Progenitor cell of endocrine pancreas (in vitro differentiated cells): ENCODE data around the gene ADGRL3. TPM values are rescaled to one million over a fixed set of nuclear protein-coding genes. Genes with fewer than 3 reads are reported as not detected.

Experiments used
- DNase-seq: peaks from one replicate; pipeline ENCODE4 v3.0.0; 2021; ENCODE audit warnings: low spot score; ENCODE audit not compliant: unreplicated experiment
- H3K27ac Mint-ChIP-seq: 2 replicates; pipeline ENCODE4 v1.8.0; 2021; ENCODE audit warnings: mild to moderate bottlenecking, moderate library complexity, mixed read lengths
- H3K27me3 Mint-ChIP-seq: 2 replicates; pipeline ENCODE4 v1.8.0; 2021; ENCODE audit warnings: mixed read lengths
- H3K36me3 Mint-ChIP-seq: 2 replicates; pipeline ENCODE4 v1.8.0; 2022; ENCODE audit warnings: mixed read lengths; ENCODE audit not compliant: insufficient read depth
- H3K4me1 Mint-ChIP-seq: 2 replicates; pipeline ENCODE4 v1.8.0; 2021; ENCODE audit warnings: low read depth, mixed read lengths
- H3K4me3 Mint-ChIP-seq: 2 replicates; pipeline ENCODE4 v1.8.0; 2021; ENCODE audit warnings: low read depth, mild to moderate bottlenecking, moderate library complexity, mixed read lengths
- H3K9me3 Mint-ChIP-seq: 2 replicates; pipeline ENCODE4 v1.8.0; 2021; ENCODE audit warnings: low read depth, mixed read lengths
- total RNA-seq: library from RNA; stranded (reverse); gene quantifications from 2 replicates; pipeline ENCODE4 v1.2.1, GENCODE V29; 2021
- TF ChIP-seq, protein P1 (sequence below): fragments of 200-600 bp; sonication (generic); IDR thresholded peaks from one replicate; pipeline ENCODE4 v1.5.0; 2021; ENCODE audit warnings: antibody characterized with exemption, mild to moderate bottlenecking; ENCODE audit not compliant: unreplicated experiment

Gene ADGRL3
- total RNA-seq, 1 donor from 2014 or later = 5.6 TPM

- Mint-ChIP-seq H3K4me1 (peaks cover 12% of the 10 kb centered on the region), H3K27me3 (peaks cover 25% of the 10 kb centered on the region), H3K9me3 (no peaks in the 10 kb centered on the region), H3K4me3 (no peak overlapping the region), H3K36me3 (no peaks in the 10 kb centered on the region), H3K27ac (no peak overlapping the region)
- DNase-seq = no peak
- TF ChIP-seq, protein P1, sequence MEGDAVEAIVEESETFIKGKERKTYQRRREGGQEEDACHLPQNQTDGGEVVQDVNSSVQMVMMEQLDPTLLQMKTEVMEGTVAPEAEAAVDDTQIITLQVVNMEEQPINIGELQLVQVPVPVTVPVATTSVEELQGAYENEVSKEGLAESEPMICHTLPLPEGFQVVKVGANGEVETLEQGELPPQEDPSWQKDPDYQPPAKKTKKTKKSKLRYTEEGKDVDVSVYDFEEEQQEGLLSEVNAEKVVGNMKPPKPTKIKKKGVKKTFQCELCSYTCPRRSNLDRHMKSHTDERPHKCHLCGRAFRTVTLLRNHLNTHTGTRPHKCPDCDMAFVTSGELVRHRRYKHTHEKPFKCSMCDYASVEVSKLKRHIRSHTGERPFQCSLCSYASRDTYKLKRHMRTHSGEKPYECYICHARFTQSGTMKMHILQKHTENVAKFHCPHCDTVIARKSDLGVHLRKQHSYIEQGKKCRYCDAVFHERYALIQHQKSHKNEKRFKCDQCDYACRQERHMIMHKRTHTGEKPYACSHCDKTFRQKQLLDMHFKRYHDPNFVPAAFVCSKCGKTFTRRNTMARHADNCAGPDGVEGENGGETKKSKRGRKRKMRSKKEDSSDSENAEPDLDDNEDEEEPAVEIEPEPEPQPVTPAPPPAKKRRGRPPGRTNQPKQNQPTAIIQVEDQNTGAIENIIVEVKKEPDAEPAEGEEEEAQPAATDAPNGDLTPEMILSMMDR = no peak
These were observed 43.8 kb downstream of the ADGRL3 start for GRCh38 chr4:61243962-61244361.

DNA sequence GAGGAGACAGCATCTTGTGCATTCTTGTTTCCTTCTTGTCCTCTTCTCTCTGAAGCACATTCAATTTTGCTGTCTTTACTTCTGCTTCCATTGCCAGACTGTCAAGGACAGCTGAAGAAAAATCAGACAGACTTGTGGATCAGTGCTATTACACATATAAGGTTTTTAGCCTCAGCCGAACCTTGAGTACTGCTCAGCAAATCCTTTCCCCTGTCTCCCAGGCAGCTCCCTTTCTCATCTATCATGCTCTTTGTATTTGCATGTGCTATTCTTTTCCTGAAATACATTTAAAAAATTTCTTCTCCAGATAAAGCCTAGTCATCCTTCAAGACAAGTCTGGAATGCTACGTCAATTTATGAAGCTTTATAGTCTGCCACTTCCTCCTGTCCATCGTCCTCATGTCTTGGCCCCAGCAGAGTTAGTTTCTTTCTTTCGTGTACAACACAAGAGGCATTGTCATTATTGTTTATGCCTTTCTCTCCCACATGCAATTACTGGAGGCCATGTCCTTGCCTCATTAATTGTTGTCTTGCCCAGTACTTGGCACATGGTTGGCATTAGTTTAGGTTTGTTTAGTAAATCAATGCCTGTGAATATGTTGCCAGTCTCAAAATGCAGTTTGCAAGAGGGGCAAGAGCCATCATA is 45.1 kb downstream of the ADGRL3 start:
- Mint-ChIP-seq H3K9me3 (no peaks in the 10 kb centered on the region), H3K27me3 (peaks cover 15% of the 10 kb centered on the region), H3K4me1 (peaks cover 8% of the 10 kb centered on the region), H3K27ac (no peak overlapping the region), H3K36me3 (no peaks in the 10 kb centered on the region), H3K4me3 (no peak overlapping the region)
- TF ChIP-seq, protein P1 = no peak
- no peak for DNase-seq

- no peak for DNase-seq
- Mint-ChIP-seq H3K9me3 (no peaks in the 10 kb centered on the region), H3K4me3 (no peak overlapping the region), H3K27ac (no peak overlapping the region), H3K27me3 (peaks cover 15% of the 10 kb centered on the region), H3K36me3 (no peaks in the 10 kb centered on the region), H3K4me1 (peaks cover 8% of the 10 kb centered on the region)
- TF ChIP-seq, protein P1 = no peak
These were observed 45.9 kb downstream of the ADGRL3 start for GRCh38 chr4:61246034-61246433.

GRCh38 chr4:61248705-61249104 is 48.6 kb downstream of the ADGRL3 start:
- peaks cover 9% of the 10 kb centered on the region for H3K27me3 Mint-ChIP-seq
- no peaks in the 10 kb centered on the region for H3K9me3 Mint-ChIP-seq
- no peak overlapping the region for H3K27ac Mint-ChIP-seq
- no peak for DNase-seq
- H3K4me1 Mint-ChIP-seq = peaks cover 10% of the 10 kb centered on the region
- TF ChIP-seq, protein P1 = no peak
- no peaks in the 10 kb centered on the region for H3K36me3 Mint-ChIP-seq
- H3K4me3 Mint-ChIP-seq = no peak overlapping the region

- Mint-ChIP-seq H3K4me3 (no peak overlapping the region), H3K27me3 (no peaks in the 10 kb centered on the region), H3K4me1 (peaks cover 10% of the 10 kb centered on the region), H3K27ac (peak overlapping the region; percentile 77), H3K36me3 (no peaks in the 10 kb centered on the region), H3K9me3 (no peaks in the 10 kb centered on the region)
- TF ChIP-seq, protein P1 = no peak
- no peak for DNase-seq
These were observed 51.0 kb downstream of the ADGRL3 start for GRCh38 chr4:61251129-61251528.
